ENCODE measurements around the gene TRIP4. TPM values are rescaled to one million over a fixed set of nuclear protein-coding genes. Genes with fewer than 3 reads are reported as not detected.

The TRIP4 gene
- 1 to 10 TPM; 1.9 to 5.3 (median 3.4) TPM for total RNA-seq

DNA sequence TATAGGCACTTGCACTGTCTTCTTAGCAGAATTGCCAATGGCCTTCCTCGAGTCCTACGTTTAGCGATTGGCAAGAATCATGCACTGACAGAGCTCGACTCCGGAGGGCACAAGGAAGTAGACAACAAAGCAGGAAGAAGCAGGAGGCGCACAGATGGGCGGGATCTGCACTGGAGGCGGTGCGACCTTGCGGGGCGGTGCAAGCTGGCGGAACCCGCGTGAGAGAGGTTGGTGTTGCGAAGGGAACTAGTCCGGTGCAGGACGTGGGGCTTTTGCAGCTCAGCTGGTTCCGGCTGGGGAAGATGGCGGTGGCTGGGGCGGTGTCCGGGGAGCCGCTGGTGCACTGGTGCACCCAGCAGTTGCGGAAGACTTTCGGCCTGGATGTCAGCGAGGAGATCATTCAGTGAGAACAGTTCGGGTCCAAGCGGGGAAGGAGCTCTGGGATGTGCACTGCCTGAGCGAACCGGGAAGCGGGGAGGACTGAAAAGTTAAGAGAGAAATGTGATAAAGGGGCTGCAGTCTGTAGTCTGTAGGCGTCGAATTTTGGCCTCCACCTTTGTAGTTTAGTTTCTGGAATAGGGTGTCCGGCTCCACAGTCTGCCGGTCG is at the start of gene TRIP4:
TRIP4 (plus strand) TSS at position 275 of the 607 bp plus-strand sequence; CDS start at position 303, 28 bp downstream.
- ATAC-seq, result peak; percentile 95 to 98
- Histone ChIP-seq H3K27ac (peak within 1 kb of the TSS; percentile 55 to 82 (median 76)), H3K36me3 (no peaks in the 10 kb centered on the region), H3K27me3 (no peaks in the 10 kb centered on the region), H3K4me1 (peaks cover 0 to 4% of the 10 kb centered on the region in 2 donors), H3K9me3 (no peaks in the 10 kb centered on the region), H3K4me3 (peak within 1 kb of the TSS; percentile 63 to 80 (median 78))
- peak; percentile 81 to 93 for DNase-seq
- in situ Hi-C loops (cut with MboI; ENCODE audit: low sequenced_read_pairs in 4 of 4), result no loop called here
- TF ChIP-seq, protein P1, sequence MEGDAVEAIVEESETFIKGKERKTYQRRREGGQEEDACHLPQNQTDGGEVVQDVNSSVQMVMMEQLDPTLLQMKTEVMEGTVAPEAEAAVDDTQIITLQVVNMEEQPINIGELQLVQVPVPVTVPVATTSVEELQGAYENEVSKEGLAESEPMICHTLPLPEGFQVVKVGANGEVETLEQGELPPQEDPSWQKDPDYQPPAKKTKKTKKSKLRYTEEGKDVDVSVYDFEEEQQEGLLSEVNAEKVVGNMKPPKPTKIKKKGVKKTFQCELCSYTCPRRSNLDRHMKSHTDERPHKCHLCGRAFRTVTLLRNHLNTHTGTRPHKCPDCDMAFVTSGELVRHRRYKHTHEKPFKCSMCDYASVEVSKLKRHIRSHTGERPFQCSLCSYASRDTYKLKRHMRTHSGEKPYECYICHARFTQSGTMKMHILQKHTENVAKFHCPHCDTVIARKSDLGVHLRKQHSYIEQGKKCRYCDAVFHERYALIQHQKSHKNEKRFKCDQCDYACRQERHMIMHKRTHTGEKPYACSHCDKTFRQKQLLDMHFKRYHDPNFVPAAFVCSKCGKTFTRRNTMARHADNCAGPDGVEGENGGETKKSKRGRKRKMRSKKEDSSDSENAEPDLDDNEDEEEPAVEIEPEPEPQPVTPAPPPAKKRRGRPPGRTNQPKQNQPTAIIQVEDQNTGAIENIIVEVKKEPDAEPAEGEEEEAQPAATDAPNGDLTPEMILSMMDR (IDR thresholded peaks at IDR 0.05 in 4 of 5, conservative IDR thresholded peaks at IDR 0.05 in 1 of 5), result no peak
- peak in 1 of 2 donors; percentile 20 for TF ChIP-seq POLR2A (IDR thresholded peaks at IDR 0.05)
- intact Hi-C loops (cut with DNase I; ENCODE audit: low total_unique reads), result loop anchor here (5.0 kb wide), 1 partner anchor 75 kb away; the partner anchor contains the start of gene ZNF609

DNA sequence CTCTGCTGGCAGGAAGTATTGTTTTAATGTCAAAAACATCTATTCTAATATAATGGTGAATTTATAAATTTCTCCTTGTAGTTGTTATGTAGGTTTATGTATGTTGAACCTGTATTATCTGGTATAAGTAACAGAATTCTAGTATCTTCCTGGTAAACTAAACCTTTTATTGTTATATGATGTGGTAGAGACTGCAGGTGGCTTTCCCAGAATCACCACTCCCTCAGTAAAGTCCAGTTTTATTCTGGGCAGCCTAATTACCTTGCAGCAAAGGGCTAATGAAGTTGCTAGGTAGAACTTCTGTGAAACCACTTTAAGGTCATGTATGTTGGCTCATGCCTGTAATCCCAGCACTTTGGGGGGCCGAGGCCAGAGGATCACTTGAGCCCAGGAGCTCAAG is 47.3 kb upstream of the TRIP4 start:
- Histone ChIP-seq H3K27ac (no peak overlapping the region), H3K27me3 (no peaks in the 10 kb centered on the region), H3K4me1 (peaks cover 0 to 8% of the 10 kb centered on the region in 2 donors), H3K4me3 (no peak overlapping the region), H3K36me3 (no peaks in the 10 kb centered on the region), H3K9me3 (no peaks in the 10 kb centered on the region)
- DNase-seq (no peak), ATAC-seq (no peak)
- intact Hi-C loops (cut with DNase I; ENCODE audit: low total_unique reads) (no loop called here), in situ Hi-C loops (cut with MboI; ENCODE audit: low sequenced_read_pairs in 4 of 4) (no loop called here)
- TF ChIP-seq, protein P1 (IDR thresholded peaks at IDR 0.05 in 4 of 5, conservative IDR thresholded peaks at IDR 0.05 in 1 of 5), result no peak
- TF ChIP-seq POLR2A (IDR thresholded peaks at IDR 0.05), result no peak

DNA sequence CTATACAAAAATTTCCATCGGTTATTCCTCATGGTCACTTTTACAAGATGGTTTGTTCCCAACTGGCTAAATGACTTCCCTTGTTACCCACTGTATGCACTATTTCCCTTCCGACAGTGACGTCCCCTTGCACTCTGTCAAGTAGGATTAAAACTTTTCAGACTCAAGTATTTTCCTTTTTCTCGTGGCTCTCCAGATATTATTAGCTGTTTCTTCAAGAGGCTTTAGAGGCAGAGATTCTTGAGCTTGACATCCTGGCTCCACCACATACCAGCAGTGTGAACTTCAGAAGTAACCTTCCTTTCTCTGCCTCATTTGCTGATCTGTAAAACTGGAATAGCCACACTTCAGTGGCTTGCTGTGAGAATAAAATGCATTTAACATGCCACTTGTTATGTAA is 45.7 kb upstream of the TRIP4 start:
- no peak overlapping the region for H3K27ac ChIP-seq
- in situ Hi-C loops (cut with MboI; ENCODE audit: low sequenced_read_pairs in 4 of 4) (no loop called here), intact Hi-C loops (cut with DNase I; ENCODE audit: low total_unique reads) (no loop called here)
- H3K4me1 ChIP-seq, result peaks cover 0 to 8% of the 10 kb centered on the region in 2 donors
- no peak for TF ChIP-seq POLR2A (IDR thresholded peaks at IDR 0.05)
- TF ChIP-seq, protein P1 (IDR thresholded peaks at IDR 0.05 in 4 of 5, conservative IDR thresholded peaks at IDR 0.05 in 1 of 5), result no peak
- no peaks in the 10 kb centered on the region for H3K36me3 ChIP-seq
- no peak for DNase-seq
- ATAC-seq, result no peak
- H3K9me3 ChIP-seq, result no peaks in the 10 kb centered on the region
- no peak overlapping the region for H3K4me3 ChIP-seq
- H3K27me3 ChIP-seq, result no peaks in the 10 kb centered on the region

DNA sequence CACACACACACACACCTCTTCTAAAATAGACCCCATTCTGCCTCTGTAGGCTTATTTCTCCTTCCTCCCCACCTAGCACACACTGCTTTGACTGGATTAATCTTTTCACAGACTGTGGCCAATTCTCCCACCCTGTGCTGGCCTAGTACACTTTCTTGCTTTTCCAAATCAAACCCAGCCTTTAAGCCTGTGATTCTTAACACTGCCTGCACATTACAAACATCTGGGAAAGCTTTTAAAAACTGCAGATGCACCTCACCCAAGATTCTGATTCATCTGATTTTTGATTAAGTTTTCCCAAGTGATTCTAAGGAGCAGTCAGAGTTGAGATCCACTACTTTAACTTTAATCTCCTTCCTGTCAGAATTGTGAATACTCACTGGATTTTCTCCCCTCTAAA is 44.4 kb upstream of the TRIP4 start:
- H3K4me3 ChIP-seq, result no peak overlapping the region
- DNase-seq (no peak), ATAC-seq (no peak)
- no peaks in the 10 kb centered on the region for H3K9me3 ChIP-seq
- H3K36me3 ChIP-seq, result no peaks in the 10 kb centered on the region
- intact Hi-C loops (cut with DNase I; ENCODE audit: low total_unique reads), result no loop called here
- in situ Hi-C loops (cut with MboI; ENCODE audit: low sequenced_read_pairs in 4 of 4), result no loop called here
- H3K4me1 ChIP-seq, result peaks cover 0 to 8% of the 10 kb centered on the region in 2 donors
- H3K27ac ChIP-seq, result no peak overlapping the region
- TF ChIP-seq, protein P1 (IDR thresholded peaks at IDR 0.05 in 4 of 5, conservative IDR thresholded peaks at IDR 0.05 in 1 of 5), result no peak
- no peak for TF ChIP-seq POLR2A (IDR thresholded peaks at IDR 0.05)
- H3K27me3 ChIP-seq, result no peaks in the 10 kb centered on the region

Data from gastrocnemius medialis (tissue), 4 donors.